HG03280 (cell line): ENCODE data around the gene SFMBT1.

ENCODE experiments used
- ATAC-seq: cut with Tn5 transposase; IDR thresholded peaks from one replicate; pipeline ENCODE4 v1.9.1; 2021; ENCODE audit warnings: mild to moderate bottlenecking, moderate library complexity; ENCODE audit not compliant: unreplicated experiment

SFMBT1 gene

DNA sequence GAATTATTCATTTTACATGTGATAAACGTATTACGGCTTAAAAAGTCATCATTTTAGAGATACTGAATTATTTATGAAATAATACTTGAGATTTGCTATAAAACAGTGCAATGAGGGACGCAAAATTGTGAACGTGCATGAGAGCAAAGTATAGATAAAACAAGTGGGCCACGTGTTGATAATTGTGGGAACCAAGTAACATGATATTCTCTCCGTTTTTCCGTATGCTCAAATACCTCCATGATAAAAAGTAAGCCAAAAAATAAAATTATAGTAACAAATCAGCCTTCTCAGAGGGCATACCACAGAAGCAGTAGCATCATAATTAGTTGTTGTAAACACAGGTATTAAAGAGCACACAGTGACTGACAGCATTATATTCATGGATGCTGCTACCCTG, 42.6 kb downstream of the SFMBT1 start:
- no peak for ATAC-seq

DNA sequence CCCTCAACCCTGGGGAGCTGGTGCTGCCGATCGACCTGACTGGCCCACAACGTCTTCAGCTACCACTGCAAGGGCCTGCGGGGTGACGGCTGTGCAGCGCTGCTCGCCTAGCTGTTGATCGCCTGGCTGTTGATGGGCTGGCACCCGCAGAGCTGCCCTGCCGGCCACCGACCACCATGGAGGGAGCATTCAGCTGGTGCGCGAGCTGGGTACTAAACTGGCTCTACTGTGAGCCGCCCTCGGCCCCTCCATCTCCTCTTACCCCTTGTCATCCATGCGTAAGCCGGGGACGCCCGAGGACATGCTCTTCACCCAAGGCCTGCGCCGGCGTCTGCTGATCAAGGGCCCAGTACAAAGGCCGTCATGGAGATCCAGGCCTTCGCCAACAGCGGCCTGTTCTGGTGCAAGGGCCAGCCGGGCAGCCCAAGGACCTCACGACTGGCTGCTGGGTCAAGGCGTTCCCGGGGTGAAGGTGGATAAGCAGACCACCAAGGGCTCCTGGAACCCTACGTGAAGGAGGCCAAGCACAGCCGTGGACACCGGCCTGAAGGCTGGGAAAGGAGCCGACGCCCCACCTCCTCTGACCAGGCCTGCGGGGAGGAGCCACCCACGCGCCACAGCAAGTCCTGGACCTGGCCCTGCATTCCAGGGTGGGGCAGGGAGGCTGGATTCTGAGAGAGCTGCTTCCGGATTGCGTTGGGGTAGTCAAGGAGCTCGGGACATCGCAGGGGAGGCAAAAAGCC, 46.9 kb downstream of the SFMBT1 start:
- ATAC-seq, result no peak

DNA sequence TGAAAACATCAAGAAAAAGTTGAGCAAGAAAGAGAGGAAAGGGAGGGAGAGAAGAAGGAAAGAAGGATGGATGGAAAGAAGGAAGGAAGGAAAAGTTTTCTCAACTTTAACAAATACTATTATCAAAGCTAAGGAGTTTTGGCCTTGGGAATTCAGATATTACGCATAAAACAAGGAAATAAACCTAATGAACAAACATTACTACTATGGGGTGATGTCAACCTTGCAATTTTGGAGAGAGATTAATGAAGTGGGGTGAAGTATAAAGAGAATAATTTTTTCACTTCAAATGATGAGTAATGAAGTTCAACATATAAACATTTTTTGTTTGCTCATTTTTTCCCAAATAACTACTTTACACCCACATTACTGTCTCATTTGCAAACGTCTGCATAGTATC, 55.2 kb downstream of the SFMBT1 start:
- ATAC-seq, result no peak

DNA sequence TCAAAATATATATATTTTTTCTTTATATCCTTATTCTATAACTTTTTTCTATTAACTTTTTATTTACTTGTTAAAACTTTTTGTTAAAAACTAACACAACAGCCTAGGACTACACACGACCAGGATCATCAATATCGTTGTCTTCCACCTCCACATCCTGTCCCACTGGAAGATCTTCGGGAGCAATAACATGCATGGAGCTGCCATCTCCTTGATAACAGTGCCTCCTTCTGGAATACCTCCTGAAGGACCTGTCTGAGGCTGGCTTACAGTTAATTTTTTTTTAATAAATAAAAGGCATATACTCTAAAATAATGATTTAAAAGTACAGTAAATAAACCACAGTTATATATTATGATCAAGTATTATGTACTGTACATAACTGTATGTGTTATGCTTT, 58.9 kb downstream of the SFMBT1 start:
- no peak for ATAC-seq

DNA sequence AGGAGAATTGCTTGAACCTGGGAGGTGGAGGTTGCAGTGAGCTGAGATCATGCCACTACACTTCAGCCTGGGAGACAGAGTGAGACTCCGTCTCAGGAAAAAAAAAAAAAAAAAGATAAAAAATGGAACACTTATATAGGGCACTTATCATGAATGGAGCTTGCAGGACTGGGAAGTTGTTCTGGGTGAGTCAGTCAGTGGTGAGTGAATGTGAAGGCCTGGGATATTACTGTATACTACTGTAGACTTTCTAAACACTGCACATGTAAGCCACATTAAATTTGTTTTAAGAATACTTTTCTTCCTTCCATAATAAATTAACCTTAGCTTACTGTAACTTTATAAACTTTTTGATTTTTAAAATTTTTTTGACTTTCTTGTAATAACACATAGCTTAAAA, 59.8 kb downstream of the SFMBT1 start:
- no peak for ATAC-seq

DNA sequence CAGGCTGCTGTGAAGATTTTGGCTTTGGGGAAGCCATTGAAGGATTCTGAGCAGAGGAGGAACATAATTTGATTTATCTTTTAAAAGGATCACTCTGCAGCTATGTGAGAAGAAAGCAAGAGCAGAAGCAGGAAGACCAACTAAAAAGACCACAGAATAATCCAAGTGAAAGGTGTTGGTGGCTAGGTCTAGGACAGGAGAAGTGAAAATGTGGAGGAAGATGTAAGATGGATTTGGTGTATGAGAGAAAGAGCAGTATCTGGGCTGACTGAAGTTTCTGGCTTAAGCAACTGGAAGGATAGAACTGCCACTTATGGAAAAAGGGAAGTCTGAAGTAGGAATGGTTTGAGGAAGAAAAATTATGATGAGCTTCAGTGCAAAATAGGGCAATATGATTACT, 62.0 kb downstream of the SFMBT1 start:
- peak; percentile 23 for ATAC-seq

DNA sequence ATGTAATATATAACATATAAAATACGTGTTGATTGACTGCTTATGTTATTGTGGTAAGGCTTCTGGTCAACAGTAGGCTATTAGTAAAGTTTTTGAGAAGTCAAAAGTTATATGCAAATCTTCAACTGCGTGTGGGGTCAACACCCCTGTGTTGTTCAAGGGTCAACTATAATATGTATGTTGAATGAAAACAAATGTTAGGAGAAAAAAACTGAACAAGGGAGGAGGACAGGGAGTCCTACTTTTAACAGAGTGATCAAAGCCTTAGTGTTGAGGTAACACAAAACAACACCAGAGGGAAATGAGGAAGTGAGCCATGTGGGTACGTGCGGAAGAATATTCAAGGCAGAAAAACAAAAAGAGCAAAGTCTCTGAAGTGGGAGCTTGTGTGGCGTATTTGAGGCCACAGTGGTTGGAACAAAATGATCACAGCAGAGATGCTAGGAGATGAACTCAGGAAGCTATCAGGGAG, 62.5 kb downstream of the SFMBT1 start:
- ATAC-seq, result peak; percentile 78

DNA sequence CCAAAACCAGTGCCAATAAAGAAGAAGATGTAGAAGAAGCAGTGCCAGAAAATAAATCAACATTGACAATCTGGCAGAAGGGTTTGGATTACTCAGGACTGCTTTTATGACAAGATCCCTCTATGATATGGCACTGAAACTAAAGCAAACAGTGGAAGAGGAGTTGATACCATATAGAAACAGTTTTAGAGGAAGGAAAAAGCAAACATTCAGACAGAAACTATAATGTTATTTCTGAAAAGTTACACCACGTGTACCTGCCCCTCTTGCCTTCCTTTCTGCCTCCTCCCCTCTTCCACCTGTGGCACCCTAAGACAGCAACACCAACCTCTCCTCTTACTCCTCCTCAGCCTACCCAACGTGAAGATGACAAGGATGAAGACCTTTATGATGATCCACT, 63.0 kb downstream of the SFMBT1 start:
- ATAC-seq, result peak; percentile 24

DNA sequence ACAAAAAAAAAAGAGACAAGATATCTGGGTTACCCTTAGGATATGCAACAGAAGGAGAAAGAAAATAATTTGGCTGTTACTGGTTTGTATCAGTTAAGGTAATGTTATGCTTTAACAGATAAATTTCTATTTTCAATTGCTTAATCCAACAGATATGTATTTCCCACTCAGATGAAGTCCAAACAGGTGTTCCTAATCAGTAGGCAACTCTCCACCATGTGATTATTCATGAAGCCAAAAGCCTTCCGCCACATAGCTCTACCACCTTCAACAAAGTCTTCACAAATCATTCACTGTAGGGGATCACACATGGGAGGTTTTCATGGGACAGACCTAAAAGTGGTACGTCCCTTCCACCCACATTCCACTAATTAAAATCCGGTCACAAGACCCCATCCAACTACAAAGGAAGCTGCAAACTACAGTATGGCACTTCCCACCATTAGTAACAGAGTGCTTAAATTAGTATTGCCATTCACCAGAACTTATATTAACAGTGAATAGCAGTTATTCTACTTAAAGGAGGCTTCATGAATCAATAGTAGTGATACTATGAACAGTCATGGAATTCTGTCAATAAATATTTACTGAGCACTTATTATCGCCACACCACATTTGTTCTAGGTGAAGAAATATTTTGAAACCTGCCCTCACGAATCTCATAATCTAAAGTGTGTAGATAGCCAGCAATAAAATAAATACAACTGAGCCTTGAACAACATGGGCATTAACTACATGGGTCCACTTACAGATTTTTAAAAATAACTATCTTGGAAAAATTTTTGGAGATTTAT, 66.5 kb downstream of the SFMBT1 start:
- ATAC-seq, result no peak

DNA sequence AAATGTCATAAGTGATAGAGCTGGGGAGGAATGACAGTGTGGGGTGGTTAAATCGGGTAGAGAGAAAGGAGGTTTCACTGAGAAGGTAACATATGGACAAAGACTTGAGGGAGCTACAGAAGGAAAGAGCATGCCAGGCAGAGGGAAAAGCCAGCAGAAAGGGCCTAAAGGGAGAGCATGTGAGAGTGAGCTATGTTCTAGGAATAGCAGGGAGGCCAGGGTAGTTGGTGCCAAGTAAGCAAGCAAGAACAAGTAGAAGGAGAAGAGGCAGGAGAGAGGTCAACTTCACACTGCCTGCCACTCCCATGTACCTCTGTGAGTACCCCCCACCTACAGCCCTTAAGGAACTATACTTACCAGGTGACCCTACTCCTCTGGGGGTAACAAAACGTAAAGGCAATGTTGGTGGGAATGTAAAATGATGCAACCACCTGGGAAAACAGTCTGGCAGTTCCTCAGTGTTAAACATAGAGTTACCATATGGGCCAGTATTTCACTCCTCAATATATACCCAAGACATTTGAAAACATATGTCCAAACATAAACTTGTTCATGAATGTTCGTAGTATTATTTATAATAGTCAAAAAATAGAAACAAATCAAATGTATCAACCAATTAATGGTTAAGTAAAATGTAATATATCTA, 67.6 kb downstream of the SFMBT1 start:
- no peak for ATAC-seq

DNA sequence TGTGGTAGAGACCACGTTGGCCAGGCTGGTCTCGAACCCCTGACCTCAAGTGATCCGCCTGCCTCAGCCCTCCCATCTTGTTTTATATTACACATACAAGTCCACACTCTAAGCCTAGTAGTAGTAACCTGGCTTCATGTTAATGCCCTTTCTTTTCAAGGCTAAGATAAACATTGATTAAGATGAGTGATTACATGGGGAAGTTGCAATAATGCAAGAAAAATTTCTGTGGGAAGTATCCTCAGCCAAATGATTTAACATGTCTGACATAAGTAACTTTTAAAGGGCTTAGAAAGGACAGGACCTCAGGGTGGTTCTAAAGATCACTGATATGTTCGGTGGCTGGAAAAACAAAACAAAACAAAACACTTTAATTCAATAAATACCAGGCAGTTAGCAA, 72.1 kb downstream of the SFMBT1 start:
- ATAC-seq, result no peak

DNA sequence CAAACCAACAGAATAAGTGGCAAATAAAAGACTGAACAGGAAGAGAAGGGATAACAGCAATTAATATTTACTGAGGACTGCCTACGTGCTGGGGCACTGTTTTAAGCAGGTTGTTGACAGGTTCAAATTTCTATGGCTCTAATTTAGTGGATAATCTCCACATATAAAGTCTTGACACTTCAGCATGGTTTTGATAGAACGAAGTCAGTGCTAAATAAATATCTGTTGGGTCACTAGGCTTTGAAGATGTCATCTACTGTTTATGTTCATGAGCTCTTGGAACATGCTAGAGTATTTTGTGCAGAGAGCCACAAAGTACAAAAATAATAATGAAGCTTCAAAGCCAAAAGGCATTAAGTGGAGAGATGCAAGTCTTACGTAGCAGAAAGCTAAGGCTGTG, 74.0 kb downstream of the SFMBT1 start:
- ATAC-seq, result no peak

DNA sequence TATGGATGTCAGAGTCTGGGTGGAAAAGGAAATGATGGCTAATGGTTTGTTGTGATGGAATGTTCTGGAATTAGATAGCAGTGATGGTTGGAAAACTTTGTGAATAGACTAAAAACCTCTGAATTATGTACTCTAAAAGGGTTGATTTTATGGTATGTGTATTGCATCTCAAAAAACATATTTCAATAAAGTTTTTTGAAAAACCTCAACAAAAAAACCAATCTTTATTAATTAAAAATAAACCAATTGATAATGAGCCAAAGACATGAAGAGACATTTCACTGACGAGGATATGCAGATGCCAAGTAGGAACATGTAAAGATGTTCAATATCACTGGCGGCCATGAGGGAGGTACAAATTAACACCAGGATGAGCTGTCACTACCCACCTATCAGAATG, 78.5 kb downstream of the SFMBT1 start:
- no peak for ATAC-seq

DNA sequence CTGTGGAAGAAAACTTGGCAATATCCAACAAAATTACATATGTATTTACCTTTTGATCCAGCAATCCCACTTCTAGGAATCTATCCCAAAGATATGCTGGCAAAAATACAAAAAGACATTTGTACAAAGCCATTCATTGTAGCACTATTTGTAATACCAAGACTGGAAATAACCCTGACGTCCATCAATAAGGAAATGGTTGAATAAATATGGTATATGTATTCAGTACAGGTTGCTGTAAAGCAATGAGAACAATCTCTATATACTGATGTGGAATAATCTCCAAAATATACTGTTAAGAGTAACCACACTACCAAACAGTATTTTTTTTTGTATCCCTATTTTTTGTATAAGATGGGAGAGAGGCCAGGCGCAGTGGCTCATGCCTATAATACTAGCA, 83.7 kb downstream of the SFMBT1 start:
- ATAC-seq, result no peak

DNA sequence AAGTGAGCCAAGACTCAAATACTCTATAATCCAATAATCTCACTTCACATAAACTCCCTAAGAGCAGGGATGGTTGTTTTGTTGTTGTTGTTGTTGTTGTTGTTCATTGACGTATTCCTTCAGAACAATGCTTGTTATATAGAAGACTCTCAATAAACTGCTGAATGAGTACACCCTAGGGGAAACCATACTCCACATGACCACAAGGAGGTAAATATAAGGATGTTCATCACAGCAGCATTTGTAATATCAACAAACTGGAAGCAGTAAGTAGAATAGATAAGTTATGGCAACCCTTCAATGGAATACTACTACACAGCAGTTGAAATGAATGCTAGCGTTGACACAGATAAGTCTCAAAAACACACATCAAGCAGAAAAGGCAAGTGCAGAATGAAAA, 86.1 kb downstream of the SFMBT1 start:
- no peak for ATAC-seq

DNA sequence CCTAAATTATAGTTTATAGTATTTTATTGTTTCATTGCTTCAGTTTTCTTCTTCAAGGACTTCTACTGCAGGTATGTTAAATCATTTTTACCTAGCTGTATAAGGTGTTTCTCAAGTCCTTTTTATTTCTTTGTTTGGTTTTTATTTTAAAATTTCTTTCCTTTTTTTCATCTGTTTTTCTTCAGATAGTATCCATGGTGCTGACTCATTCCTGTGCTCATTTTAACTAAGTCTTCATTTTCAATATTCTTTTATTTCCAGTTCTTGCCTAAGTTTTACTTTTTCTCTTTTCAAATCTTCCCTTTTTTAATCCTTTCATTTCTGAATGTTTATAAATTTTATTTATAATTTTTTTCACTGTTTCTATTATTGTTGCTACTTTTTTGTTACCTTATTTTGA, 106.3 kb downstream of the SFMBT1 start:
- ATAC-seq, result no peak

DNA sequence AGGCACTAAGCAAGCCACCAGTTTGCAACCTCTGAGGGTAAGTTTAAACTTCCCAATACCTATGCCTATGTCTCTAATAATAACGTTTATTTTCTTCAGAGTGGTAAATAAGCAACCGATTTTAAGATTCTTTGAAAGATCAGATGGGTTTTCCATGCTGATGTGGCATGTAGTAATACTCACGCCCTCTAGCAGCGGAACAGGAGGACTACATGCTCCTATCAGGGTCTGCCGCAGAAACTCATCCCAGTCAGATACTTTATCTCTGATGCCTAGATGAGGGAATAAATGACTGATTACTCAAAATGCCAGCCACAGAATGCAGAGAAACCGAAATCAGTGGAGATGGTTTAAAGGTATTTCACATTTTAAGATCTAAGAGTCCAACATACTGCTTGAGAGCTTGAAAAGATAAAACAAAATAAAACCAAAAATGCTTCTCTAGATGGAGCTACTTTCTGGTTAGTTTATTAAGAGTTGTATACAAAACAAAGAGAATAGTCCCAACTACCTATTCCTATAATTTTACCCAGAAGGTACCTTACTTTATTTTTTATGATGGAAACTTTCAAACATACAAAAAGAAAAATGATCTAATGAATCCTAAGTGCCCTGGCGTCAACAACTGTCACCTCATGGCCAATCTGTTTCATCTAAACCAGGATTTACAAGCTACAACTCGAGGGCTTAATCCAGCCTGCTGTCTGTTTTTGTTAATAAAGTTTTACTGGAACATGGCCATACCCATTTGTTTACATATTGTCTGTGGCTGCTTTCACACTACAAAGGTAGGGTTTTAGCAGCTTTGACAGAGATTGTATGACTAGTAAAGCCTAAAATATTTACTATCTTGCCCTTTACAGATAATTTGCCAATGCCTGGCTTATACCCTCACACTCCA, 111.0 kb downstream of the SFMBT1 start:
- ATAC-seq, result no peak

DNA sequence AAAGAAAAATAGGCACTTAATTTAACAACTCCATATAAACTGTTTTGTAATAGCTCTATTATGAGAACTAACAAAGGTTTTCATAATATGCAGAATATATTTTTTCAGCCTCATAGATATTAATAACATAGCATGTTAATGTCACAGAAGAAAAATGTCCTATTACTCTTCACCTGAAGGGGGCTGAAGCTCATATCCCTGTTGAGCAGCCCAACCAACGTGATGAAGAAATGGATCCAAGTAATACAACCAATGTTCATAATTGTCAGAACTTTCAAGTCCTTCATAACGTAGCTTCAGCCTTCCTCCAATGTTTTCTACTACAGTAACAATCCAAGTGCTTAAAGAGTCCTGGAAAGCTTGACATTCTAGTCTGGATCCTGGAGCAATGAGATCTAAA, 114.0 kb downstream of the SFMBT1 start:
- ATAC-seq, result no peak

DNA sequence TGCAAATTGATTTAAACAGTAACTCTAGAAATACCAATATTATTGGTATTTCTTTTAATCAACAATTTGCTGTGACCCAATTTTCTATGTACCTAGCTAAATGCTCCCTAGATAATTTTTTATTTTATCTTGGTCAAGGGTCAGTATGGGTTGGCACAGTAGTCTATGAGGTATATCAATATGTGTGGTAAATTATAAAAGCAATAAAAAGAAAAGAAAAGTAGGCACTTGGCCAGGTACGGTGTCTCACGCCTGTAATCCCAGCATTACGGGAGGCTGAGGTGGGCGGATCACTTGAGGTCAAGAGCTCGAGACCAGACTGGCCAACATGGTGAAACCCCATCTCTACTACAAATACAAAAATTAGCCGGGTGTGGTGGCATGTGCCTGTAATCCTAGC, 114.5 kb downstream of the SFMBT1 start:
- ATAC-seq, result no peak

DNA sequence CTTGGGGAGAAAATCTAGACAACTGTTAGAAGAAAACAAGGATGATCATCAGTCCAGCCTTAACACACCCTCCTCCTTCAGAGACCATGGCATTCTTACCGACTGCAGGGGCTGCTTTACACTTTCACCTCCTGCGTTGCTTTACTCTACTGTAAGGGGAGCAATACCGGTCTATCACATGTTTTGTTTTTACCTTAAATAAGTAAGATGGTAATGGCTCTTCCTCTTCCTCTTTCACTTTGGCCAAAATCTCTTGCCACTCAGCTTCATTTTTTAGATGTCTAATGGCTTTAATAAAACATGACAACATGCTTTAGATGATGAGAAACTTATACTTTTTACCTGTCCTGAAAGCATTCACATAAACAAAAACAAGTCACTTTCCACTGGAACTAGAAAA, 115.1 kb downstream of the SFMBT1 start:
- ATAC-seq, result no peak

DNA sequence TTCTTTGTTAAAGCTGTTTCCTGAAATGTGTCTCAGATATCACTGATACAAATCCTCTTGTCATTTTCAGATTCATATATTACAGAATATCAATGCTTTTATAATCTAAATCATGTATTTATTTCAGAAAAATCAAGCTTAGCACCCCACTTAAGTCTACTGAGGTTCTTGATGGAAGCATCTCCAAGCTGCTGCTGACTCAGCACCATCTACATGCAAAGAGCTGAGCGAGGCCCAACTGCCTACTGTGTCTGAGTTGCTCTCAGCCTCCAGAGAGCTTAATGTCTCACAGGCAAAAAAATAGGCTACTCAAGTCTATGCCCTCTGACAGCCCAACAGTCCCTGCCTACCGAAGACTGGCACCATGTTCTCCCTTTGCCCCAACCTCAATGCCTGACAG, 119.3 kb downstream of the SFMBT1 start:
- ATAC-seq, result no peak
